ENCODE measurements around the gene PDE4D. TPM values are rescaled to one million over a fixed set of nuclear protein-coding genes. Genes with fewer than 3 reads are reported as not detected.

The PDE4D gene
- total RNA-seq, 1 donor from 2014 or later: 2.3 TPM

DNA sequence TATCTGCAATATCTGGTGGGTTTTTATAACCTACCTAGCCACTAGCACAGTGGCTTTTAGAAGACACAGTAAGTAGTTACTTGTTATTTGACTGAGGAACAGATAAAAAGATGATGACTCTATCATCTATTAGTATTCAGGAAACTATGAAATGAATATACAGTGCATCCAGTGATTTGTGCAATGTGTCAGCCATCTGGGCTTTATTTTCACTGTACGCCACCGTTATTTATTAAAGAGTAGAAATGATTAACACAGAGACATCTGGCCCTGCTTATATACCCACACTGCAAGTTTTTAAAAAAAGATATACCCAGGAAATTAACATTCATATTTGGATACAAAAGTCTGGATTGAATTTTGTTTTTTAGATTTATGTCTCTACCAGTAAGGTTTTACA is 408.4 kb downstream of the PDE4D start:
- no peak for TF ChIP-seq EZH2phosphoT487 (IDR thresholded peaks at IDR 0.05)
- TF ChIP-seq CTCF (IDR thresholded peaks at IDR 0.05): no peak
- no peak for TF ChIP-seq EZH2 (IDR thresholded peaks at IDR 0.05)
- H3K4me3 ChIP-seq: no peak overlapping the region
- Mint-ChIP-seq H3K27me3 (ENCODE audit: insufficient read depth, low read depth) (peaks cover 2% of the 10 kb centered on the region), H3K27ac (no peak overlapping the region), H3K9me3 (no peaks in the 10 kb centered on the region), H3K4me1 (peaks cover 4% of the 10 kb centered on the region), H3K36me3 (no peaks in the 10 kb centered on the region), H3K4me3 (no peak overlapping the region)
- DNase-seq (ENCODE audit: low spot score): no peak
- no peaks in the 10 kb centered on the region for H4K20me1 ChIP-seq (ENCODE audit: low read depth)
- H3K36me3 ChIP-seq: no peaks in the 10 kb centered on the region
- no peak overlapping the region for H3K9ac ChIP-seq
- peaks cover 7% of the 10 kb centered on the region for H3K4me1 ChIP-seq
- H3K27me3 ChIP-seq: no peaks in the 10 kb centered on the region
- no peaks in the 10 kb centered on the region for H3F3A ChIP-seq (ENCODE audit: low read depth)
- H3K9me3 ChIP-seq (ENCODE audit: low read depth): no peaks in the 10 kb centered on the region
- no peak overlapping the region for H3K4me2 ChIP-seq
- H3K79me2 ChIP-seq (ENCODE audit: low read depth): no peaks in the 10 kb centered on the region
- no peak overlapping the region for H2AFZ ChIP-seq (replicated peaks)
- H3K27ac ChIP-seq: no peak overlapping the region

DNA sequence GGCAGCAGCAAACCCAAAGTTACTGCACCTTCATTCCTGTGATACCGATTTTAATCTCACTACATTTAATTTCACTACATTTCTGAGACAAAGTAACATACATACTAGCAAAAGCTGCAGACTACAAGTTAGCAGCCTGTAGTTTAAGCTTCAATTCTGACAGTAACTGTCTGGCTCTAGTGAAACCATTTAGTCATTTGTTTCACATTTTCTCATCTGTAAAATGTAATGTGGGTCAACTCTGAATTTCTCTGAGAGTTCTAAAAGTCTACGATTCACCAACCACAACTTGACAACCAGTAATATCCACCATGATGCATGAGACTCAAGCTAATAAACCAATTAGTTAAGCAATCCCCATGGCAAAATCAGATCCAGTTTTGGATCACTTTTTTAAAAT is 408.9 kb downstream of the PDE4D start:
- H4K20me1 ChIP-seq (ENCODE audit: low read depth): no peaks in the 10 kb centered on the region

DNA sequence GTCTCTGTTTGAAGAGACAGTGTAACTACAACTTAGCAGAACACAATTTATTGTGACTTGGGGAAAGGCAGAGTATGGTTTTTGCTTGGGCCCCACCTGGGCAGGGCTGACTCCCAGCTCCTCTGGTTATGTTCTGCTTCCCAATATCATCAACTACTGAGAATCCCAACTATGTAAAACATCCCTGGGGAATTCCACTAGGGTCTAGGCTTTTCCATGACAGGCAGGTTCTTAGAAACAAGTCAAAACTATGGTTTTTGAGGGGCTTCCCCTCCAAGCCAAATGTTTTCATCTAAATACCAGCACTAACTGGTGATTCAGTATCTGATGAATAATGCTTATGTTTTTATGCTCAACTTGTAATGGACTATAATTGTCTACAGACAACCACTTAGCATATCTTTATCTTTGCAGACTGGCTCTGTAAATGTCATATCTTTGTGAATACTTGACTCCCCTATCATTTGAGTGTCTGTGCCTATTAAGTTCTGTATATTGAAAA is 409.5 kb downstream of the PDE4D start:
- Mint-ChIP-seq H3K27me3 (ENCODE audit: insufficient read depth, low read depth) (peaks cover 2% of the 10 kb centered on the region), H3K4me1 (peaks cover 5% of the 10 kb centered on the region), H3K4me3 (no peak overlapping the region), H3K36me3 (no peaks in the 10 kb centered on the region), H3K9me3 (no peaks in the 10 kb centered on the region), H3K27ac (no peak overlapping the region)
- Histone ChIP-seq H3K4me1 (no peaks in the 10 kb centered on the region), H3K4me2 (no peak overlapping the region), H3K27me3 (no peaks in the 10 kb centered on the region), H2AFZ (replicated peaks) (no peak overlapping the region), H3K4me3 (no peak overlapping the region), H3K9ac (no peak overlapping the region), H3K79me2 (ENCODE audit: low read depth) (no peaks in the 10 kb centered on the region), H3K27ac (no peak overlapping the region), H4K20me1 (ENCODE audit: low read depth) (no peaks in the 10 kb centered on the region), H3F3A (ENCODE audit: low read depth) (no peaks in the 10 kb centered on the region), H3K9me3 (ENCODE audit: low read depth) (no peaks in the 10 kb centered on the region), H3K36me3 (no peaks in the 10 kb centered on the region)
- TF ChIP-seq EZH2phosphoT487 (IDR thresholded peaks at IDR 0.05) (no peak), CTCF (IDR thresholded peaks at IDR 0.05) (no peak), EZH2 (IDR thresholded peaks at IDR 0.05) (no peak)
- no peak for DNase-seq (ENCODE audit: low spot score)

More for the DNA sequence above, 408.9 kb downstream of the PDE4D start:
- no peak for DNase-seq (ENCODE audit: low spot score)
- Histone ChIP-seq H3K9me3 (ENCODE audit: low read depth) (no peaks in the 10 kb centered on the region), H3F3A (ENCODE audit: low read depth) (no peaks in the 10 kb centered on the region), H3K9ac (no peak overlapping the region), H2AFZ (replicated peaks) (no peak overlapping the region), H3K27ac (no peak overlapping the region), H3K27me3 (no peaks in the 10 kb centered on the region), H3K4me2 (no peak overlapping the region), H3K4me3 (no peak overlapping the region), H3K4me1 (peaks cover 6% of the 10 kb centered on the region), H3K36me3 (no peaks in the 10 kb centered on the region), H3K79me2 (ENCODE audit: low read depth) (no peaks in the 10 kb centered on the region)
- TF ChIP-seq CTCF (IDR thresholded peaks at IDR 0.05) (no peak), EZH2phosphoT487 (IDR thresholded peaks at IDR 0.05) (no peak), EZH2 (IDR thresholded peaks at IDR 0.05) (no peak)
- peaks cover 2% of the 10 kb centered on the region for H3K27me3 Mint-ChIP-seq (ENCODE audit: insufficient read depth, low read depth)
- H3K27ac Mint-ChIP-seq: no peak overlapping the region
- H3K9me3 Mint-ChIP-seq: no peaks in the 10 kb centered on the region
- peaks cover 4% of the 10 kb centered on the region for H3K4me1 Mint-ChIP-seq
- no peak overlapping the region for H3K4me3 Mint-ChIP-seq
- no peaks in the 10 kb centered on the region for H3K36me3 Mint-ChIP-seq

All from neural progenitor cell (in vitro differentiated cells).